HG03442 (cell line): ENCODE results near the gene SIGMAR1.

ENCODE experiments used
- ATAC-seq: cut with Tn5 transposase; IDR thresholded peaks from one replicate; pipeline ENCODE4 v1.9.1; 2021; ENCODE audit warnings: mild to moderate bottlenecking, moderate library complexity; ENCODE audit not compliant: unreplicated experiment

The SIGMAR1 gene

GRCh38 chr9:34637356-34638137 is at the start of gene SIGMAR1:
Gene SIGMAR1, minus strand, starts transcription at chr9:34637787. Its CDS starts 90 bp downstream, at chr9:34637697.
- ATAC-seq: peak; percentile 82

GRCh38 chr9:34686732-34687131 is 49.1 kb upstream of the SIGMAR1 start:
- ATAC-seq: no peak

- ATAC-seq: no peak
These were observed 48.6 kb upstream of the SIGMAR1 start for GRCh38 chr9:34686231-34686630.

GRCh38 chr9:34685591-34685990 is 48.0 kb upstream of the SIGMAR1 start:
- no peak for ATAC-seq

- ATAC-seq: no peak
These were observed 47.2 kb upstream of the SIGMAR1 start for GRCh38 chr9:34684816-34685215.

GRCh38 chr9:34684145-34684544 is 46.6 kb upstream of the SIGMAR1 start:
- ATAC-seq: no peak

GRCh38 chr9:34675869-34676268 is 38.3 kb upstream of the SIGMAR1 start:
- no peak for ATAC-seq

- no peak for ATAC-seq
These were observed 37.6 kb upstream of the SIGMAR1 start for GRCh38 chr9:34675048-34675714.

GRCh38 chr9:34674440-34674839 is 36.9 kb upstream of the SIGMAR1 start:
- ATAC-seq: no peak

- no peak for ATAC-seq
These were observed 33.7 kb upstream of the SIGMAR1 start for GRCh38 chr9:34671307-34671706.

GRCh38 chr9:34669809-34670562 is 32.4 kb upstream of the SIGMAR1 start:
- ATAC-seq: no peak

- peak; percentile 57 for ATAC-seq
These were observed 28.0 kb upstream of the SIGMAR1 start for GRCh38 chr9:34665381-34666250.

- peak; percentile 24 for ATAC-seq
These were observed 27.4 kb upstream of the SIGMAR1 start for GRCh38 chr9:34665067-34665380.

GRCh38 chr9:34664281-34665066 is 26.9 kb upstream of the SIGMAR1 start:
- peak; percentile 38 for ATAC-seq

- no peak for ATAC-seq
These were observed 25.7 kb upstream of the SIGMAR1 start for GRCh38 chr9:34663303-34663605.

GRCh38 chr9:34662526-34663302 is 25.1 kb upstream of the SIGMAR1 start, which contains the start of gene CCL27:
Gene CCL27, minus strand, starts transcription at chr9:34662657. Its CDS starts 24 bp downstream, at chr9:34662633.
- ATAC-seq: no peak

- ATAC-seq: no peak
These were observed 22.1 kb upstream of the SIGMAR1 start for GRCh38 chr9:34659592-34660253.

- no peak for ATAC-seq
These were observed 20.9 kb upstream of the SIGMAR1 start for GRCh38 chr9:34658461-34658860.

GRCh38 chr9:34656992-34657391 is 19.4 kb upstream of the SIGMAR1 start:
- no peak for ATAC-seq
